Stimulated activated CD8-positive, alpha-beta memory T cell treated with anti-CD3 and anti-CD28 coated beads, Interleukin-4, amount 100 ng/mL, for 1 hour (primary cell): Measurements from ENCODE around the gene GOLGA6L22.
"Not testable (repeated sequence)": the region's sequence is repeated elsewhere in the genome, so short reads cannot be mapped to it uniquely, and the experiment has no call there.

Experiments used
- DNase-seq, 2 donors: peaks; one replicate each; pipeline ENCODE4 v3.0.0-alpha.2; 2020; ENCODE audit warnings: low read depth in 2 of 2, low spot score in 1 of 2

GOLGA6L22 gene, protein sequence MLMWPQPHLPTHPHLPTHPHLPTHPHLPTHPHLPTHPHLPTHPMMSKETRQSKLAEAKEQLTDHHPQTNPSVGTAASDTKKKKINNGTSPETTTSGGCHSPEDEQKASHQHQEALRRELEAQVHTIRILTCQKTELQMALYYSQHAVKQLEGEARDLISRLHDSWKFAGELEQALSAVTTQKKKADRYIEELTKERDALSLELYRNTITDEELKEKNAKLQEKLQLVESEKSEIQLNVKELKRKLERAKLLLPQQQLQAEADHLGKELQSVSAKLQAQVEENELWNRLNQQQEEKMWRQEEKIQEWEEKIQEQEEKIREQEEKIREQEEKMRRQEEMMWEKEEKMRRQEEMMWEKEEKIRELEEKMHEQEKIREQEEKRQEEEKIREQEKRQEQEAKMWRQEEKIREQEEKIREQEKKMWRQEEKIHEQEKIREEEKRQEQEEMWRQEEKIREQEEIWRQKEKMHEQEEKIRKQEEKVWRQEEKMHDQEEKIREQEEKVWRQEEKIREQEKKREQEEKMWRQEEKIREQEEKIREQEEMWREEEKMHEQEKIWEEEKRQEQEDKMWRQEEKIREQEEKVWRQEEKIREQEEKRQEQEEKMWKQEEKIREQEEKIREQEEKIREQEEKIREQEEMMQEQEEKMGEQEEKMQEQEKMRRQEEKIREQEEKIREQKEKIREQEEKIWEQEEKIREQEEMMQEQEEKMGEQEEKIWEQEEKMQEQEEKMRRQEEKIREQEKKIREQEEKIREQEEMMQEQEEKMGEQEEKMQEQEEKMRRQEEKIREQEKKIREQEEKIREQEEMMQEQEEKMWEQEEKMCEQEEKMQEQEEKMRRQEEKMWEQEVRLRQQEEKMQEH

DNA sequence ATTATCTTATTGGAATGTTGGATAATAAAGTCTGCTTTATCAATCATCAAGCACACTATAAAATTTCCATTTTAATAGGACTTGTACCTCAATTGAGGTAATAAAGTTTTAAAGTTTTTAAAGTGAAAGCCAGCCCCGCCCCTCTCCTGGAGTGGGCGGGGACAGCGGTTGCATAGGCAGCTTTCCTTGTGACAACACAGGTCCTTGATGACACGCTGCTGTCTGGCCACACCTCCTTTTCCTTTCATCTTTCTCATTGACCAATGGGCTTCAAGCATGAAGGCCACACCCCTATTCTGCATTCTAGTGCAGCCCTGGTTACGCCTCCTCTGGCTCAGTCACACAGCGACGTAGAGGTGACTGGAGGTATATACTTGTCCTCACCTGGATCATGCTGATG is at the start of gene GOLGA6L22:
Gene GOLGA6L22, plus strand, starts transcription at position 301 of the 400 bp plus-strand sequence. Its CDS starts 91 bp downstream, at position 392.
- DNase-seq, result not testable (repeated sequence)

GRCh38 chr15:22417288-22417687 is 41.4 kb upstream of the GOLGA6L22 start:
- DNase-seq, result not testable (repeated sequence)

- DNase-seq, result not testable (repeated sequence)
Measured at GRCh38 chr15:22417795-22418194, 40.9 kb upstream of the GOLGA6L22 start.

- DNase-seq, result not testable (repeated sequence)
Measured at GRCh38 chr15:22418212-22418611, 40.5 kb upstream of the GOLGA6L22 start.

- not testable (repeated sequence) for DNase-seq
Measured at GRCh38 chr15:22418666-22419065, 40.0 kb upstream of the GOLGA6L22 start.

DNA sequence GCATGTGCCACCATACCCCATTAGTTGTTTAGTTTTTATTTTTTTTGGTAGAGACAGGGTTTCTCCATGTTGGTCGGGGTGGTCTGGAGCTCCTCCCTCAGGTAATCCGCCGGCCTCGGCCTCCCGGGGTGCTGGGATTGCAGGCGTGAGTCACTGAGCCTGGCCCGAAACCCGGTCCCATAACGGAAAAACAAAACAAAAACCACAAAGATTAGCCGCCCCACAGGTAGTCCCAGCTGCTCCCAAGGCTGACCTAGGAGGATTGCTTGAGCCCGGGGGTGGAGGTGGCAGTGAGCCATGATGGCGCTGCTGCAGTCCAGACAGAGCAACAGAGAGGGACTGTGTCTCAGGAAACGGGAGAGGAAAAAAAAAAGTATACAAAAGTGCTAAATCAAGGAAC is 38.4 kb upstream of the GOLGA6L22 start:
- not testable (repeated sequence) for DNase-seq

- not testable (repeated sequence) for DNase-seq
Measured at GRCh38 chr15:22429426-22429825, 29.3 kb upstream of the GOLGA6L22 start.

GRCh38 chr15:22431687-22432086 is 27.0 kb upstream of the GOLGA6L22 start:
- DNase-seq, result not testable (repeated sequence)

DNA sequence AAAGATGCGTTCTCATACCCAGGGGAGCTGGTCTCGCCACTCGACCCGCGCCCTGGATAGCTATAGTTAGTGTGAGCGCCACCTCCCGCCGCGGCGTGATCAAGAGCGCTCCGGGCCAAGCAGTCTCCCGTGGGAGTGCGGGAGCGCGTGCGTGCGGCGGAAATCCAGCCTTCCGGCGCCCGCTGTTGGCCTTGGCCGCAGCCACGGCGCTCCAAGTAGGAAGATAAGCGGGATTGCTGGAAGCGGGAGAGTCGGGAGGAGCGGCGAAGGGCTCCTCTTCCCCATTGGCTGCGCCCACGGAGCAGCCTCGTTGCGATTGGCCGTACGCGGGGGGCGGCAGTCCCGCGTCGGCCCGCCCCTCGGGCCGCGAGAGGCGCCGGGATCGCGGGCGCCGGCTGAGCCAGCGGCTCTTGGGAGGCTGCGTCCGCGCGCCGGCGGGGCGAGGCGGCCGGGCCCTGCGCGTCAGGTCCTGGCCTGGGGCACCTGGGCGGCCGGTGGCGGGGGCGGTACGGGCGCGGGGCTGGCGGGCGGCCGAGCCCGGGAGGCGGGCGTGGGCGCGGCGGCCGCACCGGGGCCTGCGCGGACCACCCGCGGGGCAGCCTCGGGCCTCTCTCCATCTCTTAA is 35.9 kb downstream of the GOLGA6L22 start:
- DNase-seq, result peak in 1 of 2 donors; percentile 0

GRCh38 chr15:22497200-22497599 is 38.5 kb downstream of the GOLGA6L22 start:
- not testable (repeated sequence) for DNase-seq

DNA sequence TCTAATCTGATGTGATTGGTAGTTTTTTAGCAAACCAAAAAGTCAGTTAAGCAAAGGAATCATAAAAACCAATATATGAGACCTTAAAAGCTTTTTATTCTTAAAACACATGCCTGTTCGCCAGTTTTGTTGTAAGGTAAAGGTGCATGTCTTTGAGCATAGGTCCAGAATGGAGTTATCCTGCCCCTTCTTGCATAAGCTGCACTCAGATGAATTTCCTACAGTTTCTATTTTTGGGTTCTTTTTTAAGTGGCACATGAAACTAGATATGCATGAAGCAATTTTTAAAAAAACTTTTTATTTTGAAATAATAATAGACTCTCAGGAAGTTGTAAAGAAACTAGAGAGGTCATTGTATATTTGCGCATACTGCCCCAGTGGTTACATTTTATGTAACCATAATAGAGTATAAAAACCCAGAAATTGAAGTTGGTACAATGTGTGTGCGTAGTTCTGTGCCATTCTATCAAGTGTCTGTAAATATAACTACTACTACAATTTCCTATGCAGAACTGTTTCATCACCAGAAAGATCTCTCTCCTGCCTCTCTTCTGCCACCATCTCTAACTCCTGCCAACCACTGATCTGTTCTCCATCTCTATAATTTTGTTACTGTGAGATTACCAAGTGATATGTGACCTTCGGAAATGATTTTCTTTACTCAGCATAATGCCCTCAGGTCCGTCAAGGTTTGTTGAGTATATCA is 39.7 kb downstream of the GOLGA6L22 start:
- not testable (repeated sequence) for DNase-seq

GRCh38 chr15:22502272-22502671 is 43.6 kb downstream of the GOLGA6L22 start:
- not testable (repeated sequence) for DNase-seq

DNA sequence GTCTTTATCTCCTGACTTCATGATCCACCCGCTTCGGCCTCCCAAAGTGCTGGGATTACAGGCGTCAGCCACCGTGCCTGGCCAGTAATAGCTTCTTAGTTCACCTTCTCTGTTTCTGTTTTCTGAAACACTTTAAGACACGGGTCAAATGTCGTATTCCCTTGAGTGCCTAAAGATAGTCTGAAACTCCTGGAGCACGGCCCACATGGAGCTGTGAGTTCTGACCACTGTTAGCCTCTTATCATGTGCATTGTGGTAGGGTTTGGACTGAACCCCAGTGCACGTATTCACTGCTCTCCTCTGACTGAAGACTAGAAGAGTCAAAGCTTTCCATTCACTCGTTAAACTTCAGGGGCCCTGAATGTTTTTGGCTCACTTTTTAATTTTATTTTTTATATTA is 48.3 kb downstream of the GOLGA6L22 start:
- DNase-seq, result not testable (repeated sequence)

GRCh38 chr15:22516140-22516539 is 57.4 kb downstream of the GOLGA6L22 start:
- not testable (repeated sequence) for DNase-seq
